Tibial artery (tissue), 4 donors: ENCODE results near the gene SUCLA2.

Source experiments
- DNase-seq, 2 donors: peaks; one replicate each; pipeline ENCODE4 v3.0.0-alpha.2; 2019
- H3K27ac ChIP-seq, 2 donors: fragments of 200-600 bp; sonication (generic) in 1 of 2; 1 replicate in 1 of 2; 2 replicates in 1 of 2; pipeline ENCODE4 v1.5.1; 2018 to 2019; ENCODE audit warnings: mild to moderate bottlenecking in 1 of 2
- H3K27me3 ChIP-seq, 2 donors: fragments of 200-600 bp; sonication (generic) in 1 of 2; one replicate each; pipeline versions ENCODE4 v1.5.1 to v1.6.0; 2016 to 2019
- H3K36me3 ChIP-seq, 3 donors: fragments of 200-600 bp; sonication (generic) in 2 of 3; one replicate each; pipeline ENCODE4 v1.5.1; 2016 to 2019; ENCODE audit warnings: mild to moderate bottlenecking in 2 of 3
- H3K4me1 ChIP-seq, 4 donors: fragments of 200-600 bp; sonication (generic) in 2 of 4; 1 replicate in 3 of 4; 2 replicates in 1 of 4; pipeline ENCODE4 v1.5.1; 2016 to 2019
- H3K4me3 ChIP-seq, 2 donors: fragments of 200-600 bp; sonication (generic) in 1 of 2; 1 replicate in 1 of 2; 2 replicates in 1 of 2; pipeline ENCODE4 v1.5.1; 2018 to 2019; ENCODE audit warnings: mild to moderate bottlenecking in 2 of 2
- H3K9me3 ChIP-seq, 3 donors: fragments of 200-600 bp; sonication (generic) in 1 of 3; one replicate each; pipeline ENCODE4 v1.5.1; 2016 to 2019
- intact Hi-C: fragments of 100-400 bp; cut with DNase I; formaldehyde crosslinking; loops from one replicate; pipeline ENCODE4 v1.15.0; 2023; ENCODE audit warnings: low total_unique reads
- TF ChIP-seq, protein P1 (sequence below), 2 experiments: fragments of 200-600 bp in 1 of 2; fragments of 450-650 bp in 1 of 2; IDR thresholded peaks; one replicate each; pipeline ENCODE4 v1.5.1; 2017 to 2019; ENCODE audit warnings: antibody characterized with exemption in 2 of 2, mild to moderate bottlenecking in 1 of 2, moderate library complexity in 1 of 2

Gene SUCLA2

DNA sequence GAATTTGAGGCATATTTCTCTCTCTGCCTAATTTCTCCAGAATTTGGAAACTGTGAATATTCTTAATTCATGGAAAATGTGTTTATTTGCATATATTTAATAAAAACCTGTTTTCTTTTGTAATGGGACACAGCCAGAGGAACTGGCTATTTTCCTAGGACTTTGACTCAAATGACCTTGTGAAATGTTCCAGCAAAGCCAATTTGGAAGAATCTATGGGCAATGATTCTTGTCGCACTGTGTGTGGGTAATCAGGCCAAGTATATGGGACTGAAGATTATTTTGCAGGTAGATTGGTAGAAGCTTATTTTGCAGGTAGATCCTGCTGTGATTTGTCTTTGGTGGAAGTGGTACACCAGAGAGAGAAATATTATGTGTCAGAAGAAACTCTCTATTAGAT is 38.8 kb downstream of the SUCLA2 start:
- peaks cover 52 to 66% (median 55%) of the 10 kb centered on the region in 3 donors for H3K36me3 ChIP-seq
- H3K27me3 ChIP-seq, result no peaks in the 10 kb centered on the region
- H3K4me3 ChIP-seq, result no peak overlapping the region
- H3K9me3 ChIP-seq, result peaks cover 0 to 2% (median 0%) of the 10 kb centered on the region in 3 donors
- intact Hi-C loops, result no loop called here
- DNase-seq, result no peak
- TF ChIP-seq, protein P1, sequence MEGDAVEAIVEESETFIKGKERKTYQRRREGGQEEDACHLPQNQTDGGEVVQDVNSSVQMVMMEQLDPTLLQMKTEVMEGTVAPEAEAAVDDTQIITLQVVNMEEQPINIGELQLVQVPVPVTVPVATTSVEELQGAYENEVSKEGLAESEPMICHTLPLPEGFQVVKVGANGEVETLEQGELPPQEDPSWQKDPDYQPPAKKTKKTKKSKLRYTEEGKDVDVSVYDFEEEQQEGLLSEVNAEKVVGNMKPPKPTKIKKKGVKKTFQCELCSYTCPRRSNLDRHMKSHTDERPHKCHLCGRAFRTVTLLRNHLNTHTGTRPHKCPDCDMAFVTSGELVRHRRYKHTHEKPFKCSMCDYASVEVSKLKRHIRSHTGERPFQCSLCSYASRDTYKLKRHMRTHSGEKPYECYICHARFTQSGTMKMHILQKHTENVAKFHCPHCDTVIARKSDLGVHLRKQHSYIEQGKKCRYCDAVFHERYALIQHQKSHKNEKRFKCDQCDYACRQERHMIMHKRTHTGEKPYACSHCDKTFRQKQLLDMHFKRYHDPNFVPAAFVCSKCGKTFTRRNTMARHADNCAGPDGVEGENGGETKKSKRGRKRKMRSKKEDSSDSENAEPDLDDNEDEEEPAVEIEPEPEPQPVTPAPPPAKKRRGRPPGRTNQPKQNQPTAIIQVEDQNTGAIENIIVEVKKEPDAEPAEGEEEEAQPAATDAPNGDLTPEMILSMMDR (IDR thresholded peaks at IDR 0.05), result no peak
- H3K27ac ChIP-seq, result no peak overlapping the region
- no peaks in the 10 kb centered on the region for H3K4me1 ChIP-seq

DNA sequence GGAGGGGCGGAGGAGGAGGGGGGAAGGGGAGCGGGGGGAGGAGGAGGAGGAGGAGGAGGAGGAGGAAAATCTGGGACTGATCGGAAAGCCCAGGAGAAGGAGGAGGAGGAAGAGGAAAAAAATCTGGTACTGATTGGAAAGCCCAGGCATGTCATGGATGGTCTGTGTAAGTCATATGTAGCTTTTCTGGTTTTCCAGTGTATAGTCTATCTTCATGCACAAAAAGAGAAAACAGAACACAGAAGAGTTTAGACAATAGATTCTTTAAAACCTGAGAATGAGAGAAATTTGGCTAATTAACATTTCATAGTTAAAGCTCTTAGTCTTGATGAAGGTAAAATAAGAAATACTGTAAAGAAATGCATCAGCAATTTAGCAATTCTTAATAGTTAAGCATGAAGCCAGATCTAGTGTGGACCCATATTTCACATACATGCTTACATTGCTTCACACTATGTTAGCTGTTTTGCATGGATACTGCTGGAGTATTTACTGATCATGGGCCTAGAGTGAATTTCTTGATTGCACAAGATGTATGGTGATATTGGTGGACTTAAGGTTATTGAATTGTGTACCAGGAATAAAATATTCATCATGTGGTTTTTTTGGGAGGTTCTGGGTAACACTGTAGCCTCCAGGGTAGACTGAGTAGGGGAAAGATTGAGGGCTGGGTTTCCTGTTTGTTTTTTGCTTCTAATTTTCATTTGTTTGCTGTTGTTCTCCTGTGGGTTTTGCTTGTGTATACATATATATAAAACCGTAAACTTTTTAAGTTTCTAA is 41.4 kb downstream of the SUCLA2 start:
- DNase-seq, result no peak
- TF ChIP-seq, protein P1 (IDR thresholded peaks at IDR 0.05), result no peak
- no peaks in the 10 kb centered on the region for H3K4me1 ChIP-seq
- no peak overlapping the region for H3K4me3 ChIP-seq
- H3K27me3 ChIP-seq, result no peaks in the 10 kb centered on the region
- H3K9me3 ChIP-seq, result peaks cover 0 to 3% (median 0%) of the 10 kb centered on the region in 3 donors
- H3K27ac ChIP-seq, result no peak overlapping the region
- intact Hi-C loops, result no loop called here
- peaks cover 63 to 72% (median 69%) of the 10 kb centered on the region in 3 donors for H3K36me3 ChIP-seq

DNA sequence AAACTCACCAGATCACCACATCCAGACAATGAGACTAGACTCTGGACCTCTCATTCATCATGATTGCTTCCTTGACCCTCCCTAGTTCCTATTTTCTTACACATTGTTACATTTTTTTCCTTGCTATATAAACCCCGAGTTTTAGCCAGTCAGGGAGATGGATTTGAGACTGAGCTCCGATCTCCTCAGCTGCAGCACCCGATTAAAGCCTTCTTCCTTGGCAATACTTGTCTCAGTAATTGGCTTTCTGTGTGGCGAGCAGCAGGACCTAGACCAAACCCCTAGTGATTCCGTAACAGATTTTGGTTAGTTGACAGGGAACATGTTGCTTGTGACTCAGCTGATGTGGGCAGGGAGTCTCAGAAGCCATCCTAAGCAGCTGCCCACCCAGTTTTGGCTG is 44.0 kb downstream of the SUCLA2 start:
- TF ChIP-seq, protein P1 (IDR thresholded peaks at IDR 0.05), result no peak
- Histone ChIP-seq H3K4me3 (no peak overlapping the region), H3K4me1 (no peaks in the 10 kb centered on the region), H3K27ac (no peak overlapping the region), H3K27me3 (no peaks in the 10 kb centered on the region), H3K36me3 (peaks cover 48 to 65% (median 63%) of the 10 kb centered on the region in 3 donors), H3K9me3 (peaks cover 0 to 3% (median 0%) of the 10 kb centered on the region in 3 donors)
- intact Hi-C loops, result no loop called here
- no peak for DNase-seq

DNA sequence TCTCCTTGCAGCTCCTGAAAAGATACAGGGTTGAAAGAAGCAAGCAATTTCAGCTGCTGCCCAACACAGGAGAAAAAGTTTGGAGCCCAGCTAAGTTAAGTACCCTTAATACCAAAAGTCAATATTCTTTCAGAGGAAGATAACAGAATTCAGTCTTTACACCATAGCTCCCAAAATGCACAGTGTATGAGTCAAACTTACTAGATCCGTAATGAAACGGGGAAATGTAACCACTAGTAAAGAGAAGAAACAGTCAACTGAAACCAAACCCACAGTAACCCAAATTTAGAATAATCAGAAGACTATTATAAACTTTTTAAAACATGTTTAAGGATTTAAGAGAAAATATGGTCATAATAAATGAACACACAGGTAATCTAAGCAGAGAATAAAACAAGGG is 45.2 kb downstream of the SUCLA2 start:
- intact Hi-C loops, result no loop called here
- no peak overlapping the region for H3K4me3 ChIP-seq
- peaks cover 0 to 3% (median 0%) of the 10 kb centered on the region in 3 donors for H3K9me3 ChIP-seq
- no peak overlapping the region for H3K27ac ChIP-seq
- DNase-seq, result no peak
- H3K4me1 ChIP-seq, result no peaks in the 10 kb centered on the region
- H3K27me3 ChIP-seq, result no peaks in the 10 kb centered on the region
- H3K36me3 ChIP-seq, result peaks cover 41 to 62% (median 54%) of the 10 kb centered on the region in 3 donors
- TF ChIP-seq, protein P1 (IDR thresholded peaks at IDR 0.05), result no peak

DNA sequence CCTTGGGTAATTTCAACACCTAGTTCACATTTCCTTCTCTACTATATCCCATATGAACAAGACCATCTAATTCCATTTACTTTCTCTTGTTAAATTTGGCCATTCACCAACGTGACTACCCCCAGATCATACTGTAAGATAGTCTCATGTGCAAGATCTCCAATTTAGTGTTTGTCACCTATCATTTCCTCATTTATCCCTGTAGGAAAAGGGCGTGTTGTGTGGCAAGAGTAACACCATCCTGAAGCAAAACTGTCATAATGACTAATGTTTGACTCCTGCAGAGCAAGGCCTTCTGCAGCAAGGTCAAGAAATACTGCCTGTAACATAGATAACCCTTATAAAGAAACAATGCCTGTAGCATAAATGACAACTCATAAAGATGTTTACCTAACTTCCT is 51.3 kb downstream of the SUCLA2 start:
- Histone ChIP-seq H3K4me3 (no peak overlapping the region), H3K4me1 (no peaks in the 10 kb centered on the region), H3K27ac (no peak overlapping the region), H3K27me3 (no peaks in the 10 kb centered on the region), H3K9me3 (no peaks in the 10 kb centered on the region), H3K36me3 (peaks cover 19 to 55% (median 47%) of the 10 kb centered on the region in 3 donors)
- no peak for DNase-seq
- intact Hi-C loops, result no loop called here
- TF ChIP-seq, protein P1 (IDR thresholded peaks at IDR 0.05), result no peak
